Heart left ventricle (tissue), 16 donors: ENCODE data around the gene FXYD7. TPM values are rescaled to one million over a fixed set of nuclear protein-coding genes. Genes with fewer than 3 reads are reported as not detected.
"Not testable (repeated sequence)": the region's sequence is repeated elsewhere in the genome, so short reads cannot be mapped to it uniquely, and the experiment has no call there.

Experiments
- ATAC-seq, 4 donors: fragments of 200-7000 bp; cut with Tn5 transposase; one replicate each; pipeline ENCODE4 v1.9.1; 2020 to 2022; ENCODE audit warnings: moderate library complexity in 4 of 4, mild to moderate bottlenecking in 3 of 4, moderate number of reproducible peaks in 1 of 4
- DNase-seq, 5 donors: peaks; one replicate each; pipeline ENCODE4 v3.0.0-alpha.2; 2020
- H3K27ac ChIP-seq, 12 donors: fragments of 200-600 bp; sonication (generic) in 4 of 12; one replicate each; pipeline versions ENCODE4 v1.5.0 to v1.8.0; 2016 to 2022; ENCODE audit warnings: mild to moderate bottlenecking in 2 of 12
- H3K27me3 ChIP-seq, 9 donors: fragments of 200-600 bp; sonication (generic) in 2 of 9; one replicate each; pipeline versions ENCODE4 v1.5.1 to v1.8.0; 2016 to 2022; ENCODE audit warnings: mild to moderate bottlenecking in 3 of 9
- H3K36me3 ChIP-seq, 9 donors: fragments of 200-600 bp; sonication (generic) in 2 of 9; one replicate each; pipeline versions ENCODE4 v1.5.0 to v1.8.0; 2018 to 2022; ENCODE audit warnings: mild to moderate bottlenecking in 2 of 9
- H3K4me1 ChIP-seq, 12 donors: fragments of 200-600 bp; sonication (generic) in 4 of 12; one replicate each; pipeline versions ENCODE4 v1.5.0 to v1.8.0; 2016 to 2022; ENCODE audit warnings: mild to moderate bottlenecking in 3 of 12
- H3K4me3 ChIP-seq, 12 donors: fragments of 200-600 bp; sonication (generic) in 4 of 12; one replicate each; pipeline versions ENCODE4 v1.5.0 to v1.8.0; 2017 to 2022; ENCODE audit warnings: mild to moderate bottlenecking in 9 of 12, moderate library complexity in 4 of 12
- H3K9me3 ChIP-seq, 12 donors: fragments of 200-600 bp; sonication (generic) in 4 of 12; one replicate each; pipeline versions ENCODE4 v1.5.0 to v1.8.0; 2016 to 2022; ENCODE audit warnings: mild to moderate bottlenecking in 1 of 12
- POLR2A ChIP-seq, 2 donors: fragments of 450-650 bp; IDR thresholded peaks; one replicate each; pipeline ENCODE4 v1.6.1; 2017; ENCODE audit warnings: antibody characterized with exemption in 2 of 2, mild to moderate bottlenecking in 2 of 2, moderate library complexity in 2 of 2
- whole genome bisulfite sequencing, 4 donors: extraction: QIAGEN DNeasy Blood & Tissue Kit in 2 of 4; methylation state at CpG; one replicate each; pipeline versions ENCODE4 v1.1.5 to v1.1.7; 2013 to 2018; 5-methylcytosine and 5-hydroxymethylcytosine counted together
- intact Hi-C, 10 donors: fragments of 100-400 bp; cut with DNase I; formaldehyde crosslinking; loops; one replicate each; pipeline versions ENCODE4 v1.11.1 to v1.14.2; 2022
- polyA plus RNA-seq, 2 donors: library from polyadenylated mRNA; stranded (reverse); fragments of 200-250 nt; gene quantifications; one replicate each; pipeline ENCODE4 v1.2.3, GENCODE V29; 2013
- total RNA-seq, 9 donors: library from RNA; depleted of rRNA in 2 of 9; stranded (reverse); fragments of >200 nt in 2 of 9; fragmentation: NEBNext Ultra II Directional in 3 of 9; extraction: Animal tissue kit (Norgen Biotek cat#: 25700) in 3 of 9; gene quantifications; one replicate each; pipeline versions ENCODE4 v1.1.0 to v1.2.4, GENCODE V29; 2016 to 2023
- TF ChIP-seq, protein P1 (sequence below), 12 donors: fragments of 200-600 bp; sonication (generic) in 4 of 12; IDR thresholded peaks; one replicate each; pipeline versions ENCODE4 v1.5.0 to v1.8.0; 2018 to 2022; ENCODE audit warnings: antibody characterized with exemption in 12 of 12, mild to moderate bottlenecking in 5 of 12
- donor health status: ischemic (EF 13 %, LVEDD 7.1; RV severe dilation, severe dysfunction).
- donor health status: healthy with polysubstance abuse.
- donor health status: DM: no; HTN: yes; CAD: no.
- donor health status: DM: no; HTN: no; CAD: no.
- donor health status: ischemic (EF 25% LVEDD 6.9; RV normal size, moderate dysfunction).
- donor health status: ischemic (EF 25% LVEDD 5.7; RV mildly dilated, moderate dysfunction).
- donor health status: healthy.
- donor health status: DM: yes; HTN: yes; CAD: no.
- donor health status: ischemic (EF 35%, LVEDD 5.7; RV mildly dilated, moderate dysfunction).
- donor health status: nonischemic (EF 11% LVEDD 7.7; RV severe dilation, severe dysfunction).
- donor health status: DM: yes; HTN: yes; CAD: no.
- donor health status: PGD.
- donor health status: ischemic (EF 29% LVEDD 5.4; RV normal size, mild dysfunction).
- donor health status: nonischemic (EF 23%, LVEDD 6.1; RV moderate dilation, normal function).

FXYD7 gene
- total and polyA plus RNA-seq, 11 donors: 0.21 to 0.52 (median 0.28) TPM; not detected in 8

DNA sequence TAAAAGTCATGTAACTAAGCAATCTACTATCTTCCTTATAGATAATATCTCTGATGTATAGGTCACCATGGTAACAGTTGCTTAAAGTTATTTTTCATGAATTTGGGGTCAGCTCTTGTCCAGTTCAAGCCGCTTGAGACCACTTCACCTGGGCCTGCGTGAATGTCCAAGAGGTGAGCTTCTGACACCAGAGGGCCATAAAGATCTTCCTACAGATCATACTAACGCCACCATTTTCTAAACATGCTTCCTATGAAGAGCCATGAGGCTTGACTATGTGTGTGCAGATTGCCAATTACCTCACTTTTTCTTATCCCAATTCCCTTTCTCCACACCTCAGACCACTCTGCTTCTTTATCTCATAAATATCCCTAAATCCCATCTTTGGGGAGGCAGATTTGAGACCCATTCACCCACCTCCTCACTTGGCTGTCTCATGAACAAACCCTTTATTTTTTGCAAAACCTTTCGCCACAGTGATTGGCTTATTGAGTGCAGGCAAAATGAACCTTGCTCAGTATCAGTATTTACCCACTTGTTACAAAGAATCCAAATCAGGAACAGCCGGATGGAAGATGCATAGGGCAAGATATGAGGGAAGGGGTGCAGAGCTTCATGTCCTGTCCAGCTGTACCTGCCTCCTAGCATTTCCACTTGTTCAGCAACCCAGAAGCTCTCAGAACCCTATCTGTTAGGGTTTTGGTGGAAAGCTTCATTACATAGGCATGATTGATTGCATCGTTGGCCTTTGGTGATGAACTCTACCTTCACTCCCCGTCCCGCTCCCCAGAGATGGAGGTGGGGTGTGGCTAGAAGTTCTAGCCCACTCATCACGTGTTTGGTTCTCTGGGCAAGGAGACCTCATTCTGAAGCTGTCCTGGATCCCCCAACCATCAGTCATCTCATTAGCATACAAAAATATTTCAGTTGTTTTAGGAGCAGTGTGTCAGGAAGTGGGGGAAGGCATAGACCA, 51.2 kb downstream of the FXYD7 start:
- no peak overlapping the region for H3K4me3 ChIP-seq
- peaks cover 0 to 11% (median 0%) of the 10 kb centered on the region in 12 donors for H3K9me3 ChIP-seq
- WGBS, 4 donors: 60 to 79% (median 75%) methylated on average over 9 of the region's 9 CpGs
- no peaks in the 10 kb centered on the region for H3K27me3 ChIP-seq
- H3K27ac ChIP-seq: no peak overlapping the region
- intact Hi-C loops: no loop called here
- H3K36me3 ChIP-seq: no peaks in the 10 kb centered on the region
- H3K4me1 ChIP-seq: no peaks in the 10 kb centered on the region
- ATAC-seq (no peak), DNase-seq (no peak)
- TF ChIP-seq, protein P1, sequence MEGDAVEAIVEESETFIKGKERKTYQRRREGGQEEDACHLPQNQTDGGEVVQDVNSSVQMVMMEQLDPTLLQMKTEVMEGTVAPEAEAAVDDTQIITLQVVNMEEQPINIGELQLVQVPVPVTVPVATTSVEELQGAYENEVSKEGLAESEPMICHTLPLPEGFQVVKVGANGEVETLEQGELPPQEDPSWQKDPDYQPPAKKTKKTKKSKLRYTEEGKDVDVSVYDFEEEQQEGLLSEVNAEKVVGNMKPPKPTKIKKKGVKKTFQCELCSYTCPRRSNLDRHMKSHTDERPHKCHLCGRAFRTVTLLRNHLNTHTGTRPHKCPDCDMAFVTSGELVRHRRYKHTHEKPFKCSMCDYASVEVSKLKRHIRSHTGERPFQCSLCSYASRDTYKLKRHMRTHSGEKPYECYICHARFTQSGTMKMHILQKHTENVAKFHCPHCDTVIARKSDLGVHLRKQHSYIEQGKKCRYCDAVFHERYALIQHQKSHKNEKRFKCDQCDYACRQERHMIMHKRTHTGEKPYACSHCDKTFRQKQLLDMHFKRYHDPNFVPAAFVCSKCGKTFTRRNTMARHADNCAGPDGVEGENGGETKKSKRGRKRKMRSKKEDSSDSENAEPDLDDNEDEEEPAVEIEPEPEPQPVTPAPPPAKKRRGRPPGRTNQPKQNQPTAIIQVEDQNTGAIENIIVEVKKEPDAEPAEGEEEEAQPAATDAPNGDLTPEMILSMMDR (IDR thresholded peaks at IDR 0.05): no peak
- no peak for TF ChIP-seq POLR2A (IDR thresholded peaks at IDR 0.05)

DNA sequence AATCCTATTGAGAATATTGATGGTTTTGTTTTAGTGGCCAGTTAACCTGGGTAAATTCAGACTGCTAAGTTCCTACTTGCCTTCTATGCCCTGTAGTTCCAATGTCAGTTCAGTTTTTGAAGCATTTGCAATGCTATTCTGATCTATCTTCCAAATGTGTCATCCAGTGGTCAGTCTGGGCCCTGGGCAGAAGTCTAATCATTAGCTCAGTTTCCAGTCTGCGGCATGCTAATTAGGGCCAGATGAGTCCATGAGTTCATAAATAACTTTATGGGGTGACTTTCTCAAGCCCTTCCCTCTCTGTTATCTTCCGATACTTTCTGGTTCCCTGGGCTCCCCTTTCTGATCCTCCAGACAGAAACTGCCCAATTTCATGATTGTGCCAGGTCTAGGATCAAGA, 52.8 kb downstream of the FXYD7 start:
- ATAC-seq (no peak), DNase-seq (no peak)
- TF ChIP-seq, protein P1 (IDR thresholded peaks at IDR 0.05): no peak
- no peak for TF ChIP-seq POLR2A (IDR thresholded peaks at IDR 0.05)
- Histone ChIP-seq H3K36me3 (no peaks in the 10 kb centered on the region), H3K4me1 (no peaks in the 10 kb centered on the region), H3K27ac (no peak overlapping the region), H3K4me3 (no peak overlapping the region), H3K27me3 (no peaks in the 10 kb centered on the region), H3K9me3 (peaks cover 0 to 11% (median 0%) of the 10 kb centered on the region in 12 donors)
- intact Hi-C loops: no loop called here
- 58 to 75% (median 68%) methylated on average over 2 of the region's 2 CpGs for WGBS, 4 donors

DNA sequence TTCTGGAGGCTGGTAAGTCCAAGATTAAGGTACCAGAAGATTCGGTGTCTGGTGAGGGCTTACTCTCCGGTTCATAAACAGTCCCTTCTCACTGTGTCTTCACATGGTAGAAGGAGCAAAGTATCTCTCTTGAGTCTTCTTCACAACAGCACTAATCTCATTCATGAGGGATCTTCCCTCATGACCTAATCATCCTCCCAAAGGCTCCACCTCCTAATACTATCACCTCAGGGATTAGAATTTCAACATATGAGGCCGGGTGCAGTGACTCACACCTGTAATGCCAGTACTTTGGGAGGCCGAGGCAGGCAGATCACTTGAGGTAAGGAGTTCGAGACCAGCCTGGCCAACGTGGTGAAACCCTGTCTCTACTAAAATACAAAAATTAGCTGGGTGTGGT, 53.8 kb downstream of the FXYD7 start:
- H3K27me3 ChIP-seq, intact Hi-C loops, H3K36me3 ChIP-seq, DNase-seq, H3K4me3 ChIP-seq, H3K27ac ChIP-seq, H3K9me3 ChIP-seq, ATAC-seq, H3K4me1 ChIP-seq: not testable (repeated sequence)
- 80 to 96% (median 85%) methylated on average over 6 of the region's 6 CpGs for WGBS, 4 donors

DNA sequence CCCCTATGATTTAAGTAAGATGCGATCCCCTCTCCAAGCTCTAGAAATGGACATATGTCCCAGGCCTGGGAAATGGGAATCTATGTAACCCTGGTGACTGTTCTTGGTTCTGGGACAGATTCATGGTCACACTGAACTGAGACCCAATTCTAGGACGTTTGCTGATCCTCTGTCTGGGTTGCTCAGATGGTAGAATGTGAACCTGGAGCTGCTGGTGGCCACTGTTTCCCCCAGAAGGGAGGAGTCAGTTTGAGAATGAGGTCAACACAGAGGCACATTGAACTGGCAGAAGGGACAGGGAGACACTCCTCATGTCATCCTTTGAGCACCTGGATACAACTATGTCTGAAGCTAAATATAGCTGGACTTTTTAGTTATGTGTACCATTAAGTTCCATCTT, 56.4 kb downstream of the FXYD7 start:
- WGBS, 4 donors: 62 to 76% (median 69%) methylated on average over 2 of the region's 2 CpGs
- Histone ChIP-seq H3K4me1 (peaks cover 0 to 8% (median 0%) of the 10 kb centered on the region in 12 donors), H3K9me3 (no peaks in the 10 kb centered on the region), H3K36me3 (no peaks in the 10 kb centered on the region), H3K27ac (no peak overlapping the region), H3K4me3 (no peak overlapping the region), H3K27me3 (peaks cover 0 to 3% (median 0%) of the 10 kb centered on the region in 9 donors)
- TF ChIP-seq POLR2A (IDR thresholded peaks at IDR 0.05): no peak
- TF ChIP-seq, protein P1 (IDR thresholded peaks at IDR 0.05): no peak
- no peak for ATAC-seq
- intact Hi-C loops: no loop called here
- no peak for DNase-seq
